ENCODE data around the gene SYAP1. TPM values are rescaled to one million over a fixed set of nuclear protein-coding genes. Genes with fewer than 3 reads are reported as not detected.

Gene SYAP1
- polyA plus RNA-seq, 1 donor from 2014 or later, result 14.4 TPM

DNA sequence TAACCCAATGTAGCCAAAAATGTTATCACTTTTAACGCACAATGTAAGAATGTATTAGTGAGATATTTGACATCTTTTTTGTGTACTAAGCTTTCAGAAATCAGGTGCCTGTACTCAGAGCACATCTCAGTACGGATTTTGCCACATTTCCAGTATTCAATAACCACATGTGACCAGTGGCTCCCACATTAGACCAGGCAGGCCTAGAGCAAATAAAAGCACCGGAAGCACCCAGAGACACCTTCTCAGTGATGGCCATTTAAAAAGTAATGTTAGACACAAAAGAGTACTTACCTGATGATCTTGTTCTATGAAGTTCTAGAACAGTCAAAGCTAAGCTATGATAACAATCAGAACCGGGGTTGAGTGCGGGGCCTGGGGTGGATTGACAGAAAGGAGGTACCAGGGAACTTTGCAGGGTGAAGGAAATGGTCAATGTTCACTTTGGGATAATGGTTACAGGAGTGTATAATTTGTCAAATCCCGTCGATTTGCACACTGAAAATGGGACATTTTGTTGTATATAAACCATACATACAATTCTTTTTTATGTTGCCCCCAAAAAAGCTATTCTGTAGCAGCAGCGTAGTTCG lies 8.1 kb upstream of the SYAP1 start:
- Histone ChIP-seq H2AFZ (ENCODE audit: low read depth, low read length) (peak overlapping the region; percentile 45), H3K9me2 (ENCODE audit: insufficient read depth, low read length) (no peaks in the 10 kb centered on the region), H3K27me3 (ENCODE audit: insufficient read depth, low read depth, low read length) (no peaks in the 10 kb centered on the region), H3K9ac (ENCODE audit: low read length) (peak overlapping the region; percentile 68), H3K79me2 (replicated peaks; ENCODE audit: insufficient read depth, low read length) (no peaks in the 10 kb centered on the region), H3K4me3 (ENCODE audit: low read length) (peak overlapping the region; percentile 68), H3K36me3 (ENCODE audit: insufficient read depth, low read length) (no peaks in the 10 kb centered on the region), H3K9me3 (ENCODE audit: low read length) (no peaks in the 10 kb centered on the region), H3K27ac (ENCODE audit: low read length) (no peak overlapping the region), H4K20me1 (ENCODE audit: insufficient read depth) (no peaks in the 10 kb centered on the region), H3K4me2 (ENCODE audit: low read length) (no peak overlapping the region), H3F3A (ENCODE audit: insufficient read depth, low read length, poor library complexity, severe bottlenecking) (no peaks in the 10 kb centered on the region)
- TF ChIP-seq, protein P1, sequence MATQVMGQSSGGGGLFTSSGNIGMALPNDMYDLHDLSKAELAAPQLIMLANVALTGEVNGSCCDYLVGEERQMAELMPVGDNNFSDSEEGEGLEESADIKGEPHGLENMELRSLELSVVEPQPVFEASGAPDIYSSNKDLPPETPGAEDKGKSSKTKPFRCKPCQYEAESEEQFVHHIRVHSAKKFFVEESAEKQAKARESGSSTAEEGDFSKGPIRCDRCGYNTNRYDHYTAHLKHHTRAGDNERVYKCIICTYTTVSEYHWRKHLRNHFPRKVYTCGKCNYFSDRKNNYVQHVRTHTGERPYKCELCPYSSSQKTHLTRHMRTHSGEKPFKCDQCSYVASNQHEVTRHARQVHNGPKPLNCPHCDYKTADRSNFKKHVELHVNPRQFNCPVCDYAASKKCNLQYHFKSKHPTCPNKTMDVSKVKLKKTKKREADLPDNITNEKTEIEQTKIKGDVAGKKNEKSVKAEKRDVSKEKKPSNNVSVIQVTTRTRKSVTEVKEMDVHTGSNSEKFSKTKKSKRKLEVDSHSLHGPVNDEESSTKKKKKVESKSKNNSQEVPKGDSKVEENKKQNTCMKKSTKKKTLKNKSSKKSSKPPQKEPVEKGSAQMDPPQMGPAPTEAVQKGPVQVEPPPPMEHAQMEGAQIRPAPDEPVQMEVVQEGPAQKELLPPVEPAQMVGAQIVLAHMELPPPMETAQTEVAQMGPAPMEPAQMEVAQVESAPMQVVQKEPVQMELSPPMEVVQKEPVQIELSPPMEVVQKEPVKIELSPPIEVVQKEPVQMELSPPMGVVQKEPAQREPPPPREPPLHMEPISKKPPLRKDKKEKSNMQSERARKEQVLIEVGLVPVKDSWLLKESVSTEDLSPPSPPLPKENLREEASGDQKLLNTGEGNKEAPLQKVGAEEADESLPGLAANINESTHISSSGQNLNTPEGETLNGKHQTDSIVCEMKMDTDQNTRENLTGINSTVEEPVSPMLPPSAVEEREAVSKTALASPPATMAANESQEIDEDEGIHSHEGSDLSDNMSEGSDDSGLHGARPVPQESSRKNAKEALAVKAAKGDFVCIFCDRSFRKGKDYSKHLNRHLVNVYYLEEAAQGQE (IDR thresholded peaks at IDR 0.05; ENCODE audit: borderline replicate concordance), result no peak
- TF ChIP-seq EZH2 (IDR thresholded peaks at IDR 0.05; ENCODE audit: borderline replicate concordance, insufficient read depth, low read length, poor library complexity, severe bottlenecking) (no peak), SMC3 (conservative IDR thresholded peaks at IDR 0.05; ENCODE audit: poor library complexity) (no peak), MXI1 (conservative IDR thresholded peaks at IDR 0.05; ENCODE audit: poor library complexity, severe bottlenecking) (no peak), RAD21 (conservative IDR thresholded peaks at IDR 0.05) (no peak), EP300 (conservative IDR thresholded peaks at IDR 0.05; ENCODE audit: poor library complexity, severe bottlenecking) (no peak), POLR2AphosphoS5 (IDR thresholded peaks at IDR 0.05) (no peak), TAF1 (IDR thresholded peaks at IDR 0.05; ENCODE audit: low read depth) (no peak)
- TF ChIP-seq, protein P2, sequence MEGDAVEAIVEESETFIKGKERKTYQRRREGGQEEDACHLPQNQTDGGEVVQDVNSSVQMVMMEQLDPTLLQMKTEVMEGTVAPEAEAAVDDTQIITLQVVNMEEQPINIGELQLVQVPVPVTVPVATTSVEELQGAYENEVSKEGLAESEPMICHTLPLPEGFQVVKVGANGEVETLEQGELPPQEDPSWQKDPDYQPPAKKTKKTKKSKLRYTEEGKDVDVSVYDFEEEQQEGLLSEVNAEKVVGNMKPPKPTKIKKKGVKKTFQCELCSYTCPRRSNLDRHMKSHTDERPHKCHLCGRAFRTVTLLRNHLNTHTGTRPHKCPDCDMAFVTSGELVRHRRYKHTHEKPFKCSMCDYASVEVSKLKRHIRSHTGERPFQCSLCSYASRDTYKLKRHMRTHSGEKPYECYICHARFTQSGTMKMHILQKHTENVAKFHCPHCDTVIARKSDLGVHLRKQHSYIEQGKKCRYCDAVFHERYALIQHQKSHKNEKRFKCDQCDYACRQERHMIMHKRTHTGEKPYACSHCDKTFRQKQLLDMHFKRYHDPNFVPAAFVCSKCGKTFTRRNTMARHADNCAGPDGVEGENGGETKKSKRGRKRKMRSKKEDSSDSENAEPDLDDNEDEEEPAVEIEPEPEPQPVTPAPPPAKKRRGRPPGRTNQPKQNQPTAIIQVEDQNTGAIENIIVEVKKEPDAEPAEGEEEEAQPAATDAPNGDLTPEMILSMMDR (IDR thresholded peaks at IDR 0.05; ENCODE audit: poor library complexity, severe bottlenecking), result no peak

DNA sequence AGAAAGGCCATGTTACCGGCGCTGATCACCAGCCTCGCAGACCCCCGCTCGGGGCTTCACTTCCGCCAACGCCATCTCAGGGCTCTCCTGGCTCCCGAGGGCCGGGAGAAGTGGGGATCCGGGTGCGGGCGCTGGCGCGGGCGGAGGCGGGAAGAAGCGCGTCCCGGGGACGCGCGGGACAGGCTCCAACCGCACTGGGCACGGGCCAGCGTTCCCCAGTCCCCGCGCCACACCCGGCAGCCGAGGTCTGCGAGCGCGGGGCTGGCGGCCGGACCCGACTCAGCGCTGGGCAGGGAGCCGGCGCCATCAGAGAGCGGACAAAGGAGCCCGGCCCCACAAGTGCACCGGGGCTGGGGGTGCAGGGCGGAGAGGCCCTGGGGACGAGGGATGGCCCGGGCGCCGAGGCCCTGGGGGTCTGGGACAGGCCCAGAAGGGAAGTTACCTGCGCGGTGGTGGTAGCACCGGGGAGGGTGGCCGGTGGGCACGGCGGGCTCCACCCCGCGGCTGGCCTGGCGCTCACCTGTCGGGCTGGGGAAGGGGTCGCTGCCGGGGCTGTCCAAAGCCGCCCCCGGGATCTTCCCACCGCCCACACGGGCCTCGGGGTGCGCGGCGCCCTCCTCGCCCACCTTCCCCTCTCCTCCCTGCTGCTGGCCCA lies 7.4 kb upstream of the SYAP1 start:
- no peaks in the 10 kb centered on the region for H3K36me3 ChIP-seq (ENCODE audit: insufficient read depth, low read length)
- no peaks in the 10 kb centered on the region for H3K79me2 ChIP-seq (replicated peaks; ENCODE audit: insufficient read depth, low read length)
- H4K20me1 ChIP-seq (ENCODE audit: insufficient read depth), result no peaks in the 10 kb centered on the region
- H3K9me2 ChIP-seq (ENCODE audit: insufficient read depth, low read length), result no peaks in the 10 kb centered on the region
- TF ChIP-seq POLR2AphosphoS5 (IDR thresholded peaks at IDR 0.05) (no peak), EP300 (conservative IDR thresholded peaks at IDR 0.05; ENCODE audit: poor library complexity, severe bottlenecking) (no peak), MXI1 (conservative IDR thresholded peaks at IDR 0.05; ENCODE audit: poor library complexity, severe bottlenecking) (no peak), TAF1 (IDR thresholded peaks at IDR 0.05; ENCODE audit: low read depth) (no peak)
- TF ChIP-seq, protein P2 (IDR thresholded peaks at IDR 0.05; ENCODE audit: poor library complexity, severe bottlenecking), result no peak
- TF ChIP-seq, protein P1 (IDR thresholded peaks at IDR 0.05; ENCODE audit: borderline replicate concordance), result no peak
- H3K9me3 ChIP-seq (ENCODE audit: low read length), result no peaks in the 10 kb centered on the region
- H2AFZ ChIP-seq (ENCODE audit: low read depth, low read length), result peak overlapping the region; percentile 45
- H3K4me3 ChIP-seq (ENCODE audit: low read length), result peak overlapping the region; percentile 68
- no peak overlapping the region for H3K4me2 ChIP-seq (ENCODE audit: low read length)
- peak overlapping the region; percentile 68 for H3K9ac ChIP-seq (ENCODE audit: low read length)
- H3F3A ChIP-seq (ENCODE audit: insufficient read depth, low read length, poor library complexity, severe bottlenecking), result no peaks in the 10 kb centered on the region
- no peaks in the 10 kb centered on the region for H3K27me3 ChIP-seq (ENCODE audit: insufficient read depth, low read depth, low read length)
- peak overlapping the region; percentile 16 for H3K27ac ChIP-seq (ENCODE audit: low read length)
